HG02610 (cell line): ENCODE measurements around the gene PROX1.
A peak's percentile ranks its signal among the peaks of the same experiment; 100 is the strongest.

Experiments used
- ATAC-seq: cut with Tn5 transposase; IDR thresholded peaks from one replicate; pipeline ENCODE4 v1.9.1; 2021; ENCODE audit warnings: mild to moderate bottlenecking, moderate library complexity; ENCODE audit not compliant: unreplicated experiment

PROX1 gene

GRCh38 chr1:213987927-213988506 lies at the start of gene PROX1:
TSS of gene PROX1 (plus strand) at chr1:213987973. CDS start at chr1:213996536, 8,563 bp downstream.
- ATAC-seq: peak; percentile 9

GRCh38 chr1:213938776-213939175 lies 49.0 kb upstream of the PROX1 start:
- ATAC-seq: no peak

GRCh38 chr1:213939888-213940287 lies 47.9 kb upstream of the PROX1 start:
- no peak for ATAC-seq

GRCh38 chr1:213940947-213941346 lies 46.8 kb upstream of the PROX1 start:
- ATAC-seq: no peak

- no peak for ATAC-seq
Measured at GRCh38 chr1:213942061-213942460, 45.7 kb upstream of the PROX1 start.

GRCh38 chr1:213947200-213947801 lies 40.5 kb upstream of the PROX1 start:
- ATAC-seq: no peak

- ATAC-seq: no peak
Measured at GRCh38 chr1:213951876-213952275, 35.9 kb upstream of the PROX1 start.

- no peak for ATAC-seq
Measured at GRCh38 chr1:213953806-213954205, 34.0 kb upstream of the PROX1 start.

- ATAC-seq: no peak
Measured at GRCh38 chr1:213956295-213956770, 31.4 kb upstream of the PROX1 start.

- no peak for ATAC-seq
Measured at GRCh38 chr1:213958346-213958745, 29.4 kb upstream of the PROX1 start.

GRCh38 chr1:213960963-213961362 lies 26.8 kb upstream of the PROX1 start:
- ATAC-seq: no peak

GRCh38 chr1:213962508-213962907 lies 25.3 kb upstream of the PROX1 start:
- ATAC-seq: no peak

- no peak for ATAC-seq
Measured at GRCh38 chr1:213966122-213966521, 21.7 kb upstream of the PROX1 start.

GRCh38 chr1:213968146-213968825 lies 19.5 kb upstream of the PROX1 start:
- ATAC-seq: no peak

- no peak for ATAC-seq
Measured at GRCh38 chr1:213969958-213970555, 17.7 kb upstream of the PROX1 start.

- no peak for ATAC-seq
Measured at GRCh38 chr1:213972141-213972540, 15.6 kb upstream of the PROX1 start.

- no peak for ATAC-seq
Measured at GRCh38 chr1:213973129-213973528, 14.6 kb upstream of the PROX1 start.

- ATAC-seq: no peak
Measured at GRCh38 chr1:213976665-213977485, 10.9 kb upstream of the PROX1 start.

- ATAC-seq: no peak
Measured at GRCh38 chr1:213977486-213977842, 10.3 kb upstream of the PROX1 start.

GRCh38 chr1:213977909-213978308 lies 9.9 kb upstream of the PROX1 start:
- no peak for ATAC-seq
